ENCODE results near the gene RAB7A. TPM values are rescaled to one million over a fixed set of nuclear protein-coding genes. Genes with fewer than 3 reads are reported as not detected.
"Not testable (repeated sequence)": the region's sequence is repeated elsewhere in the genome, so short reads cannot be mapped to it uniquely, and the experiment has no call there.

Gene RAB7A
- total RNA-seq, 1 experiment from 2014 or later: 155 TPM

GRCh38 chr3:128832979-128833378 is 107.0 kb downstream of the RAB7A start:
- not testable (repeated sequence) for H4K20me1 ChIP-seq (ENCODE audit: control insufficient read depth, insufficient read depth, insufficient read length); H3K18ac ChIP-seq (ENCODE audit: insufficient read length, low read depth, low read length); H3K36me3 Mint-ChIP-seq (ENCODE audit: insufficient read depth in 1 of 3, low read depth in 3 of 3); H4K91ac ChIP-seq (ENCODE audit: insufficient read length, low read depth, low read length); H3K23ac ChIP-seq (ENCODE audit: insufficient read length, low read depth, low read length); DNase-seq; H3K27ac ChIP-seq (ENCODE audit: insufficient read length, low read depth, low read length); H3K79me2 ChIP-seq (ENCODE audit: insufficient read depth, low read length); H3K27ac Mint-ChIP-seq; H2BK120ac ChIP-seq (ENCODE audit: low read depth, low read length, poor library complexity, severe bottlenecking); H4K5ac ChIP-seq (ENCODE audit: insufficient read length, low read depth, low read length); H3K4me2 ChIP-seq (ENCODE audit: insufficient read depth, insufficient read length, low read length); H2AK5ac ChIP-seq (ENCODE audit: insufficient read length, low read length); H3K9me3 Mint-ChIP-seq; H3K27me3 ChIP-seq (ENCODE audit: insufficient read depth, low read length); H3K9me3 ChIP-seq (ENCODE audit: control insufficient read depth, low read depth, low read length); H4K8ac ChIP-seq (replicated peaks; ENCODE audit: insufficient read length, low read depth, low read length); H2BK15ac ChIP-seq (ENCODE audit: low read depth, low read length); H3K56ac ChIP-seq (ENCODE audit: insufficient read length, low read depth, low read length); H3K79me1 ChIP-seq (ENCODE audit: insufficient read depth, low read depth, low read length, poor library complexity, severe bottlenecking); H3K27me3 Mint-ChIP-seq (ENCODE audit: low read depth); H3K4me3 Mint-ChIP-seq; H2BK5ac ChIP-seq (ENCODE audit: insufficient read length, low read length); H3K4ac ChIP-seq (ENCODE audit: low read depth, low read length); H2AFZ ChIP-seq (ENCODE audit: low read length); H2BK20ac ChIP-seq (ENCODE audit: low read depth, low read length, poor library complexity, severe bottlenecking); H3K4me1 Mint-ChIP-seq; H3K14ac ChIP-seq (ENCODE audit: insufficient read depth, low read length); H3K4me1 ChIP-seq (ENCODE audit: insufficient read depth, low read length); H3K23me2 ChIP-seq (ENCODE audit: insufficient read length, low read depth, low read length, poor library complexity, severe bottlenecking); H3K9ac ChIP-seq (ENCODE audit: extremely low read depth, insufficient read length, low read length); H3T11ph ChIP-seq (ENCODE audit: low read length); H2BK12ac ChIP-seq (ENCODE audit: insufficient read length, low read depth, low read length)
- no CpG with 5 or more reads among the region's 5 CpGs for WGBS (ENCODE audit: extremely low coverage, insufficient read length, low lambda C conversion rate)

All from H9 (cell line).